HepG2 (cell line): ENCODE data around the gene ESF1. TPM values are rescaled to one million over a fixed set of nuclear protein-coding genes. Genes with fewer than 3 reads are reported as not detected.

ENCODE experiments used
- ATAC-seq: fragments of 200-7000 bp; cut with Tn5 transposase; 3 replicates; pipeline ENCODE4 v1.9.1; 2020; ENCODE audit warnings: mild to moderate bottlenecking, moderate library complexity
- BruUV-seq: library from RNA; stranded (reverse); fragments of 400-500 nt; replicated peaks from 2 replicates; lab custom pipeline; 2021; lab: Mats Ljungman, UMichigan
- CTCF ChIA-PET: fragments of 300-600 bp; formaldehyde crosslinking; extraction: SDS; loops from one replicate; lab custom pipeline; 2021; ENCODE audit warnings: low total read pairs, inconsistent platforms, low intra/inter-chr PET ratio; lab: Yijun Ruan, JAX
- POLR2A ChIA-PET: fragments of 350-600 bp; sonication (Branson Sonifier 250); formaldehyde crosslinking; loops from one replicate; lab custom pipeline; 2020; ENCODE audit warnings: antibody characterized with exemption, inconsistent platforms; lab: Yijun Ruan, JAX
- DNase-seq: peaks from one replicate; pipeline ENCODE4 v3.0.0-alpha.2; 2015; ENCODE audit warnings: low spot score
- FAIRE-seq: peaks from 3 replicates; lab custom pipeline; 2011; peaks lifted over from hg19 to GRCh38; lab: Jason Lieb, UNC
- H2AFZ ChIP-seq: one replicate; pipeline ENCODE4 v1.6.1; 2011; ENCODE audit warnings: low read length, inconsistent platforms
- H3K27ac ChIP-seq: fragments of 300-600 bp; 3 replicates; pipeline ENCODE4 v1.8.0; 2011; ENCODE audit warnings: mixed run types, mild to moderate bottlenecking, mixed read lengths, low read length, inconsistent platforms; ENCODE audit not compliant: insufficient read depth; ENCODE audit errors: extremely low read length
- H3K27me3 ChIP-seq, 2 experiments: fragments of 200-600 bp in 1 of 2; 2 replicates in 1 of 2; 3 replicates in 1 of 2; pipeline versions ENCODE4 v1.6.0 to v1.8.0; 2011; ENCODE audit warnings: low read length in 2 of 2, mild to moderate bottlenecking in 2 of 2, moderate library complexity in 2 of 2, inconsistent platforms in 1 of 2; ENCODE audit not compliant: insufficient read depth in 2 of 2, control insufficient read depth in 1 of 2
- H3K36me3 ChIP-seq, 2 experiments: fragments of 200-600 bp in 1 of 2; replicated peaks in 1 of 2; 2 replicates in 1 of 2; 3 replicates in 1 of 2; pipeline versions ENCODE4 v1.5.1 to v1.8.0; 2011; ENCODE audit warnings: low read length in 2 of 2, inconsistent platforms in 1 of 2; ENCODE audit not compliant: insufficient read depth in 2 of 2, control insufficient read depth in 1 of 2
- H3K4me1 ChIP-seq: 2 replicates; pipeline ENCODE4 v1.5.1; 2012; ENCODE audit warnings: low read length, inconsistent platforms; ENCODE audit not compliant: insufficient read depth
- H3K4me2 ChIP-seq: 2 replicates; pipeline ENCODE4 v1.6.0; 2011; ENCODE audit warnings: low read depth, low read length, inconsistent platforms
- H3K4me3 ChIP-seq, 3 experiments: fragments of 200-600 bp in 1 of 3; sonication (generic), shearing (Covaris generic) in 1 of 3; replicated peaks in 1 of 3; 2 replicates each; pipeline ENCODE4 v1.5.1; 2011 to 2016; ENCODE audit warnings: low read length in 3 of 3, inconsistent platforms in 2 of 3, low read depth in 2 of 3, mild to moderate bottlenecking in 2 of 3, control low read depth in 1 of 3, mixed read lengths in 1 of 3; ENCODE audit not compliant: insufficient read depth in 1 of 3
- H3K79me2 ChIP-seq: one replicate; pipeline ENCODE4 v1.6.1; 2011; ENCODE audit warnings: low read length, inconsistent platforms; ENCODE audit not compliant: insufficient read depth
- H3K9ac ChIP-seq: 2 replicates; pipeline ENCODE4 v1.6.0; 2011; ENCODE audit warnings: mild to moderate bottlenecking, low read depth, low read length, inconsistent platforms; ENCODE audit not compliant: insufficient read depth
- H3K9me3 ChIP-seq: 2 replicates; pipeline ENCODE4 v1.5.1; 2012; ENCODE audit warnings: mild to moderate bottlenecking, low read length
- H4K20me1 ChIP-seq: 2 replicates; pipeline ENCODE4 v1.6.0; 2011; ENCODE audit warnings: inconsistent platforms, mild to moderate bottlenecking, low read length, moderate library complexity; ENCODE audit not compliant: insufficient read depth
- MAFF ChIP-seq: IDR thresholded peaks from 2 replicates; pipeline ENCODE4 v1.6.1; 2011; ENCODE audit warnings: low read depth, low read length, improper control_type of control experiment
- MAFK ChIP-seq, 2 experiments: IDR thresholded peaks in 1 of 2; conservative IDR thresholded peaks in 1 of 2; 2 replicates each; pipeline ENCODE4 v1.6.1; 2011; ENCODE audit warnings: improper control_type of control experiment in 2 of 2, low read length in 2 of 2
- WGBS: methylation state at CpG from one replicate; pipeline ENCODE4 v1.1.6; 2017; ENCODE audit warnings: low lambda C conversion rate; 5-methylcytosine and 5-hydroxymethylcytosine counted together
- in situ Hi-C: cut with HindIII; loops from 2 replicates; pipeline ENCODE4 v1.10.0; 2017; ENCODE audit warnings: low pct_unique_long_range_greater_than_20kb; ENCODE audit not compliant: extremely low pct_ligation_motif_present
- intact Hi-C: fragments of 100-400 bp; cut with micrococcal nuclease; formaldehyde crosslinking; loops from one replicate; pipeline ENCODE4 v1.10.0; 2022; ENCODE audit not compliant: unreplicated experiment
- polyA plus RNA-seq, 8 experiments: library from polyadenylated mRNA; depleted of rRNA in 3 of 8; stranded (reverse) in 7 of 8; unstranded in 1 of 8; fragments of >200 nt; fragmentation: Illumina TruSeq in 4 of 8; extraction: Trizol in 4 of 8; gene quantifications; 2 replicates each; pipeline versions ENCODE4 v1.2.1 to v1.2.3, GENCODE V29; 2011 to 2016; ENCODE audit warnings: low read depth in 4 of 8, missing spikeins in 1 of 8, mixed read lengths in 1 of 8; ENCODE audit not compliant: insufficient read depth in 1 of 8
- total RNA-seq, 5 experiments: library from RNA; depleted of rRNA; stranded (reverse); fragments of >200 nt; fragmentation: Illumina TruSeq; extraction: Trizol; gene quantifications; 2 replicates each; pipeline ENCODE4 v1.2.3, GENCODE V29; 2016; ENCODE audit warnings: low read depth in 1 of 5
- TF ChIP-seq, protein P1 (sequence below), 2 experiments: sonication (generic) in 1 of 2; formaldehyde crosslinking in 1 of 2; IDR thresholded peaks; 2 replicates each; pipeline versions ENCODE4 v1.4.0 to v1.6.1; 2016 to 2020; ENCODE audit warnings: borderline replicate concordance in 1 of 2, low read depth in 1 of 2, mild to moderate bottlenecking in 1 of 2, missing genetic modification reagents in 1 of 2

The ESF1 gene
- total and polyA plus RNA-seq, 2 of the 13 experiments (the other 11 are each of a cell fraction or from before 2014, with no cell fraction given) = 7.3 to 66.9 TPM

DNA sequence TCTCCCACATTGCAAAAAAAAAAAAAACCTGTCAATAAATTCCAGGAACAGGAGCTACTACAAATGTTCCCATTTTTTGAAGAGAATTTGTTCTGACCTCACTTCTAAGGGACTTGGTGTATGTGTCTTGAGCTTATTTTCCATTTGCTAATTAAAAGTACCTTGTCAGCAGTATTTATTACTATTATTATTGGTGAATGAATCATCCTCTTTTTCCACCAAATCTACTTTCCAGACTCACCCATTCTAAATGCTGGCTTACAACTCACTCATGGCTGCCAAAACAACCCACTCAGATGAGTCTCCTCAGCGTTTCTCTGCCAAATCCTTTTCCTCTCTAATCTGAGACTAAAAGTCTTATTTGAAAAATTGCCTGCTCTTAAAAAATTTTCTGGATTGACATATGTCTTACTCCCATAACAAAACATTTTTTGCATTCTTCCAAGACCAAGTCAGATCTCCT lies 112.8 kb downstream of the ESF1 start:
- no peak overlapping the region for H3K27ac ChIP-seq
- DNase-seq = no peak
- ChIA-PET POLR2A (no interaction called here), CTCF (no interaction called here)
- no peak overlapping the region for H3K4me3 ChIP-seq
- no peak overlapping the region for H2AFZ ChIP-seq
- no peak for FAIRE-seq
- no peaks in the 10 kb centered on the region for H3K79me2 ChIP-seq
- in situ Hi-C loops = no loop called here
- TF ChIP-seq MAFF (peak; percentile 93), MAFK (conservative IDR thresholded peaks at IDR 0.05 in 1 of 2, IDR thresholded peaks at IDR 0.05 in 1 of 2; ENCODE audit: low read length in 2 of 2) (peak; percentile 85 to 97)
- TF ChIP-seq, protein P1, sequence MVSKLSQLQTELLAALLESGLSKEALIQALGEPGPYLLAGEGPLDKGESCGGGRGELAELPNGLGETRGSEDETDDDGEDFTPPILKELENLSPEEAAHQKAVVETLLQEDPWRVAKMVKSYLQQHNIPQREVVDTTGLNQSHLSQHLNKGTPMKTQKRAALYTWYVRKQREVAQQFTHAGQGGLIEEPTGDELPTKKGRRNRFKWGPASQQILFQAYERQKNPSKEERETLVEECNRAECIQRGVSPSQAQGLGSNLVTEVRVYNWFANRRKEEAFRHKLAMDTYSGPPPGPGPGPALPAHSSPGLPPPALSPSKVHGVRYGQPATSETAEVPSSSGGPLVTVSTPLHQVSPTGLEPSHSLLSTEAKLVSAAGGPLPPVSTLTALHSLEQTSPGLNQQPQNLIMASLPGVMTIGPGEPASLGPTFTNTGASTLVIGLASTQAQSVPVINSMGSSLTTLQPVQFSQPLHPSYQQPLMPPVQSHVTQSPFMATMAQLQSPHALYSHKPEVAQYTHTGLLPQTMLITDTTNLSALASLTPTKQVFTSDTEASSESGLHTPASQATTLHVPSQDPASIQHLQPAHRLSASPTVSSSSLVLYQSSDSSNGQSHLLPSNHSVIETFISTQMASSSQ (IDR thresholded peaks at IDR 0.05; ENCODE audit: low read depth) = no peak
- TF ChIP-seq, protein P1 (CRISPR knock-in tag; IDR thresholded peaks at IDR 0.05; ENCODE audit: borderline replicate concordance) = no peak
- no peak overlapping the region for H3K4me2 ChIP-seq
- intact Hi-C loops = no loop called here
- H3K9ac ChIP-seq = no peak overlapping the region
- H4K20me1 ChIP-seq = no peaks in the 10 kb centered on the region
- no peaks in the 10 kb centered on the region for H3K4me1 ChIP-seq
- WGBS = 1% methylated on average over 1 of the region's 1 CpG
- H3K9me3 ChIP-seq = no peaks in the 10 kb centered on the region
- ATAC-seq = no peak
- BruUV-seq = no TSS peak
- H3K36me3 ChIP-seq = no peaks in the 10 kb centered on the region
- H3K27me3 ChIP-seq = peaks cover 0 to 15% of the 10 kb centered on the region in 2 experiments; a peak in 1 of 5 replicates
